AG04450 (cell line): Measurements from ENCODE around the gene ARHGAP15. TPM values are rescaled to one million over a fixed set of nuclear protein-coding genes. Genes with fewer than 3 reads are reported as not detected.

Experiments
- CTCF ChIA-PET: fragments of 300-600, 350-600 bp; formaldehyde crosslinking; extraction: SDS; loops from one replicate; lab custom pipeline; 2022; ENCODE audit warnings: antibody characterized with exemption, inconsistent platforms; lab: Charles Lee
- POLR2A ChIA-PET: fragments of 350-600 bp; formaldehyde crosslinking; extraction: SDS; loops from one replicate; lab custom pipeline; 2021; ENCODE audit warnings: antibody characterized with exemption, inconsistent platforms; lab: Yijun Ruan, JAX
- DNase-seq: peaks from one replicate; pipeline ENCODE4 v3.0.0-alpha.2; 2011; ENCODE audit warnings: low read depth, low spot score
- H3K27ac ChIP-seq: one replicate; pipeline ENCODE4 v1.5.1; 2012; ENCODE audit warnings: low read depth, low read length, control low read depth
- H3K27me3 ChIP-seq: one replicate; pipeline ENCODE4 v1.6.0; 2012; ENCODE audit warnings: low read length; ENCODE audit not compliant: control insufficient read depth, insufficient read depth
- H3K4me3 ChIP-seq: 2 replicates; pipeline ENCODE4 v1.5.1; 2011; ENCODE audit warnings: mild to moderate bottlenecking, low read depth, low read length, control low read depth
- H3K9me3 ChIP-seq: 2 replicates; pipeline ENCODE4 v1.5.1; 2012; ENCODE audit warnings: low read length; ENCODE audit not compliant: control insufficient read depth, insufficient read depth
- polyA plus RNA-seq: library from polyadenylated mRNA; depleted of rRNA; stranded (reverse); fragments of >200 nt; gene quantifications from 2 replicates; pipeline ENCODE4 v1.2.3, GENCODE V29; 2011
- TF ChIP-seq, protein P1 (sequence below): IDR thresholded peaks from 2 replicates; pipeline ENCODE4 v1.5.1; 2011; ENCODE audit warnings: low read depth, low read length, control low read depth, inconsistent platforms

Gene ARHGAP15
- polyA plus RNA-seq, 1 experiment = not detected

DNA sequence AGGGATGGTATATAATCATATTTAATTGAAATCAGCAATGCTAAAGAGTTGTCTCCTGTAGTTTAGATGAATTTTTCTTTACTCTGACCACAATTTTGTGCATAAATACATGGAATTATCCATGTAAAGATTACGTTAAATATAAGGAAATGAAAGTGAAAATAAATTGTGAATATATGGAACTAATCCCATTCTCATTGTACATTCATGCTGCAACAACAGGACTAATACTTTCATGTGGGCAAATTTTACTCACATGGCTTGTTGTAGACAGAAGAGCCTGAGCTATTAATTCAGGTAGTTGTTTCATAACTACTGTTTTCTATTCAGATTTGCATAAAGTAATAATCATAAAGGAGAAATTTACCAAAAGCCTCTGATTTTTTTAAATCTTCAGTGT is 357.8 kb downstream of the ARHGAP15 start:
- Histone ChIP-seq H3K27ac (no peak overlapping the region), H3K27me3 (no peaks in the 10 kb centered on the region), H3K4me3 (no peak overlapping the region), H3K9me3 (no peaks in the 10 kb centered on the region)
- TF ChIP-seq, protein P1, sequence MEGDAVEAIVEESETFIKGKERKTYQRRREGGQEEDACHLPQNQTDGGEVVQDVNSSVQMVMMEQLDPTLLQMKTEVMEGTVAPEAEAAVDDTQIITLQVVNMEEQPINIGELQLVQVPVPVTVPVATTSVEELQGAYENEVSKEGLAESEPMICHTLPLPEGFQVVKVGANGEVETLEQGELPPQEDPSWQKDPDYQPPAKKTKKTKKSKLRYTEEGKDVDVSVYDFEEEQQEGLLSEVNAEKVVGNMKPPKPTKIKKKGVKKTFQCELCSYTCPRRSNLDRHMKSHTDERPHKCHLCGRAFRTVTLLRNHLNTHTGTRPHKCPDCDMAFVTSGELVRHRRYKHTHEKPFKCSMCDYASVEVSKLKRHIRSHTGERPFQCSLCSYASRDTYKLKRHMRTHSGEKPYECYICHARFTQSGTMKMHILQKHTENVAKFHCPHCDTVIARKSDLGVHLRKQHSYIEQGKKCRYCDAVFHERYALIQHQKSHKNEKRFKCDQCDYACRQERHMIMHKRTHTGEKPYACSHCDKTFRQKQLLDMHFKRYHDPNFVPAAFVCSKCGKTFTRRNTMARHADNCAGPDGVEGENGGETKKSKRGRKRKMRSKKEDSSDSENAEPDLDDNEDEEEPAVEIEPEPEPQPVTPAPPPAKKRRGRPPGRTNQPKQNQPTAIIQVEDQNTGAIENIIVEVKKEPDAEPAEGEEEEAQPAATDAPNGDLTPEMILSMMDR = no peak
- CTCF ChIA-PET = no interaction called here
- POLR2A ChIA-PET = no interaction called here
- no peak for DNase-seq

DNA sequence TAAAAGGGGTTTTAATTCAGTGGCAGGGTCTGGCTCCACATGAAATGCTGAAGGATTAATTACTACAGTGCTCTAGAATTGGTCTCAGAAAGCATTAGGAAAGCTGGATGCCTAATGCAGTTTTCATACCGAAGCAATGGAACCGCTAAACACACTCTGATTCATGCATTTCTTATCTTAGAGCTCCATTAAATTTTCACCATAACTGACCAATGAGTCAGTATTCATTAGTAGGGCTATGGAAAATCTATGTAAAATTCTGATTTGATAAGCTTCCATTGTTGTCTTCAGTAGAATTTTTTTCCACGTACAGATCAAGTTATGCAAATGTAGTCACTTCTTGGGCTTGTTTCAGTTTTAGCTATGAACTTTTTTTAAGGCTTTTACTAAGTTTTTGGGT is 359.9 kb downstream of the ARHGAP15 start:
- Histone ChIP-seq H3K4me3 (no peak overlapping the region), H3K27ac (no peak overlapping the region), H3K27me3 (no peaks in the 10 kb centered on the region), H3K9me3 (no peaks in the 10 kb centered on the region; the same call in 1 of the 2 replicates)
- DNase-seq = peak; percentile 51
- TF ChIP-seq, protein P1 = no peak
- CTCF ChIA-PET = interaction anchor here (0.6 kb wide), 1 partner anchor 9 kb away, joined by 3 read pairs; no protein-coding TSS in a partner anchor
- POLR2A ChIA-PET = interaction anchor here (0.8 to 1.1 kb wide), 2 partner anchors 13 to 16 kb away, joined by 4 to 7 read pairs; no protein-coding TSS in a partner anchor

DNA sequence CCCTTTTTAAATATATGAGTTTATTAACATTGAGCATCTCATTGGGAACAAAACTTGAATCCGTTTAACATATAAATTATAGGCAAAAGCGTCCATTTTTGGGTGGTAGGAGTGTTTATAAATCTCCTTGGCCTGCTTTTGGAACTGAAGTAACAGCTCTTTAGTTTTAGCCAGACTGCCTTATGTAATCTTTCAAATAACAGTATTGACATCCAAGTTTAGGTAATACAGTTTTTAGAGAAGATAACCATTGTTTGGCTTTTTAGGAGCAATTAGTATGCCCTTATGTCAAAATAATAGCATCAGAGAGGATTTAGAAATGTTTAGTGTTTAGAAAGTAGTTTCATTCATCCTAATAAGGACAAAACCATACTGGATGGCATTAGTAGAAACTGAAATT is 361.9 kb downstream of the ARHGAP15 start:
- CTCF ChIA-PET = interaction anchor here (1.1 kb wide), 1 partner anchor 21 kb away, joined by 3 read pairs; no protein-coding TSS in a partner anchor
- H3K9me3 ChIP-seq = no peaks in the 10 kb centered on the region; the same call in 1 of the 2 replicates

DNA sequence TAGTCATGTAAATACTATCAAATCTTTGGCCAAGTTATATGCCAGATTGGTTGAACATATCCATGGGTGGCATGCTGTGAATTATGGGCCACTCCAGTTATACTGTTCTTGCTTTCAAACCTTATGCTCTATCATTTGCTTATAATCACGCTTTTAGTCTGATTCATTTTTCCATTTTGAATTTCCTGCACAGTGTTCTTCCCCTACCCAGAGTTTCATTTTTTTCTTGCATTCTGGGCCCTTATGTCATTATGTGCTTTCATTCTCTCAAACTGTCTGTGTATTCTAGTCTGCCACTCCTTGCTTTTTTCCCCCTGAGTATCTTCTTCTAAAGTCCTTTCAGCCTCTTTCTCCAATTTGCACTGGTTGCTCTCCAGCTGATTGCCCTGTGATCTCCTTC is 364.1 kb downstream of the ARHGAP15 start:
- ChIA-PET CTCF (no interaction called here), POLR2A (no interaction called here)
- no peaks in the 10 kb centered on the region for H3K27me3 ChIP-seq
- TF ChIP-seq, protein P1 = no peak
- H3K9me3 ChIP-seq = no peaks in the 10 kb centered on the region; the same call in 1 of the 2 replicates
- H3K27ac ChIP-seq = no peak overlapping the region
- H3K4me3 ChIP-seq = no peak overlapping the region
- DNase-seq = no peak

More for the DNA sequence above, 361.9 kb downstream of the ARHGAP15 start:
- Histone ChIP-seq H3K4me3 (no peak overlapping the region), H3K27ac (no peak overlapping the region), H3K27me3 (no peaks in the 10 kb centered on the region)
- POLR2A ChIA-PET = no interaction called here
- DNase-seq = no peak
- TF ChIP-seq, protein P1 = no peak

DNA sequence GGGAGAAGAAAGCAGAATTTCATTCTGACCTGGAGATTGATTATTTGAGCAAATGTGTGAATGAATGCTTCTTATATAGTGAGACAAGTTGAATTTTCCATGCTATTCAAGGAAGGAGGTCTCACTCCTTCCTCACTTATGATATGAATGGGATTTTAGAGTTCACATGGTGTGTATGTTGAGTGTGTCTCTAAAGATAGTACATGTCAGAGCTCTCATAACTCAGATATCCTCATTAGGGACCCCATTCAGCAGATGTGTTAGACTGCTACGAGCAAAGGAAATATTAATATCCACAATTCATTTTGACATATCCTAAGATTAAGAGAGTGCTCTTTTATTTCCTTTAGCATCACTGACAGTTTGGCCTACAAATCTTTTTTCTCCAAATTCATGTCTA is 368.5 kb downstream of the ARHGAP15 start:
- ChIA-PET POLR2A (no interaction called here), CTCF (interaction anchor here (1.0 kb wide), 1 partner anchor 9 kb away, joined by 3 read pairs; no protein-coding TSS in a partner anchor)
- TF ChIP-seq, protein P1 = no peak
- no peak for DNase-seq
- no peaks in the 10 kb centered on the region; the same call in 1 of the 2 replicates for H3K9me3 ChIP-seq
- H3K4me3 ChIP-seq = no peak overlapping the region
- no peaks in the 10 kb centered on the region for H3K27me3 ChIP-seq
- H3K27ac ChIP-seq = no peak overlapping the region
